Activated CD4-positive, alpha-beta T cell treated with anti-CD3 and anti-CD28 coated beads, Interleukin-2, amount 50 U/mL, for 24 hours (primary cell): ENCODE measurements around the gene UHRF2.
"Not testable (repeated sequence)": the region's sequence is repeated elsewhere in the genome, so short reads cannot be mapped to it uniquely, and the experiment has no call there.

Source experiments
- DNase-seq, 2 donors: peaks; one replicate each; pipeline ENCODE4 v3.0.0-alpha.2; 2020; ENCODE audit warnings: low read depth in 1 of 2, low spot score in 1 of 2

Gene UHRF2, protein sequence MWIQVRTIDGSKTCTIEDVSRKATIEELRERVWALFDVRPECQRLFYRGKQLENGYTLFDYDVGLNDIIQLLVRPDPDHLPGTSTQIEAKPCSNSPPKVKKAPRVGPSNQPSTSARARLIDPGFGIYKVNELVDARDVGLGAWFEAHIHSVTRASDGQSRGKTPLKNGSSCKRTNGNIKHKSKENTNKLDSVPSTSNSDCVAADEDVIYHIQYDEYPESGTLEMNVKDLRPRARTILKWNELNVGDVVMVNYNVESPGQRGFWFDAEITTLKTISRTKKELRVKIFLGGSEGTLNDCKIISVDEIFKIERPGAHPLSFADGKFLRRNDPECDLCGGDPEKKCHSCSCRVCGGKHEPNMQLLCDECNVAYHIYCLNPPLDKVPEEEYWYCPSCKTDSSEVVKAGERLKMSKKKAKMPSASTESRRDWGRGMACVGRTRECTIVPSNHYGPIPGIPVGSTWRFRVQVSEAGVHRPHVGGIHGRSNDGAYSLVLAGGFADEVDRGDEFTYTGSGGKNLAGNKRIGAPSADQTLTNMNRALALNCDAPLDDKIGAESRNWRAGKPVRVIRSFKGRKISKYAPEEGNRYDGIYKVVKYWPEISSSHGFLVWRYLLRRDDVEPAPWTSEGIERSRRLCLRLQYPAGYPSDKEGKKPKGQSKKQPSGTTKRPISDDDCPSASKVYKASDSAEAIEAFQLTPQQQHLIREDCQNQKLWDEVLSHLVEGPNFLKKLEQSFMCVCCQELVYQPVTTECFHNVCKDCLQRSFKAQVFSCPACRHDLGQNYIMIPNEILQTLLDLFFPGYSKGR

DNA sequence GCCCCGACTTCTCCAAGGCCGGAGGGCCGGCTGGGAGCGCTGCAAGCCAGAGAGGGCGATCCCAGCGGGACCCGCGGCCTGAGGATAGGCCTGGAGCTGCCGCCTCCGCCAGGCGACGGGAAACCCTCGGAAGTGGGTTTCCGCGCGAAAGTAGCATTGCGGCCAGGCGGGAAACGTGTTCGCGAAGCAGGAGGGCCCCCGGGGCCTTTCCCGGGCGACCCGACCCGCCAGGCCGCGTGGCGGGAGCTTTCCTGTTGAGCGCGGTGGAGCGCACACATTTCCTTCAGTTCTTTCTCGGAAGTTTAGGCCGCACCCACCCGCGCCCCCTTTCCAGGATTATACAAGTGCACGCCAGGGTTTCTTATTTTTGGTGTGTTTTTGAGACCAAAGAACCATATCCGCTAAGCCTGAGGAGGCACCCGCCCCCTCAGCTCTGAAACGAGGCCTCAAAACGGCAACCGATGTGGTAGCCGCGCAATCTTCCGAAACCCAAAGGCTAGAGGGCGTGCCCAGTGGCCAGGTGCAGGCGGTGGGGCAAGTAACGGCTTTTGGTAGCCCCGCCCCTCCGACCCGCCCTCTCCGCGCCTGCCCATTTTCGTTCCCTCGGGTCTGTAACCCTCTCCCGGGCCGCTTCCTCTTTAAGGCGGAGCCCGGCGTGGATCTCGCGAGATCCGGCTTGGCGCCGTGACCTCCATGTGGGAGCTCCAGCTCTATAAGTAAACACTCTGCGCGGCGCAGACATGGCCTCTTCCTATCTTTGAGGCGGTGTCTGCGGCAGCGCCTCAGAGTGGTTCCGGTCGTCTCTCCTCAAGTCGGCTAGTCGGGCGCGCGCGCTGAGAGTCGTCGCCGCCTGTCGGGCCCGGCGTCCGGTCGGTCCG is at the start of gene UHRF2:
Gene UHRF2, plus strand, starts transcription at position 713 of the 878 bp plus-strand sequence. CDS start 292 bp downstream, outside the sequence.
- DNase-seq = peak; percentile 99

DNA sequence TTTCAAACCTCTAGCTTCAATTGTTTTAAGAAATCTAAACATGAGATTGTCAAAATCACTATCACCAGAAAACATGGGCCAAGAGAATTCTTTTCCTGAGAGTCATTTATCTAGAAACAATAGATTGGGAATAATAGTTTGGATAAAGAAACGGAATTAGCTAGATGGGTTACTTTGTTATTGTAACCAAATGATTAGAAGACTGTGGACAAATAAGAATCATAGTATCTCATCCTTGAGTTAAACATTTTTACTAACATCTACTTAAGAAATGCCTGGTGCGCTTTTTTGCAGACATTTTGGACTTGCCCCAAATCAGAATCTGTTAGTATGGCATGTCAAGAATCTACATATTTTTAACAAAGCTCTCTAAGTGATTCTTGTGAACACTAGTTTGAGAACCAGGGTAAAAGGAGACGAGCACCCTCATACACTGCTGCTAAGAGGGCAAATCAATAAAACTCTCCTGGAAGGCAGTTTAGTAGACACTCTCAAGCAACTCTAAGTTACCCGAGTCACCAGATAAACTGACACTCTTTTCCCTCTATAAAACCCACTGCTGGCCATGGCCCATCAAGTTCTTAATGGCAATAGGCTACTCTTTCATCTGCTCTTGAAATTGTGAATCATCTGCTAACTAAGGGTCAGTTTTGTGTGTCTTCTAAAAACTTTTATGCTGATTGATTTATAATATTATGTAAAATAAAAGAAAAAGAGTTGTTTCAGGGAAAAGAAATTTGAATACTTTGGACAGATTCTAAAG is 45.7 kb upstream of the UHRF2 start:
- no peak for DNase-seq

DNA sequence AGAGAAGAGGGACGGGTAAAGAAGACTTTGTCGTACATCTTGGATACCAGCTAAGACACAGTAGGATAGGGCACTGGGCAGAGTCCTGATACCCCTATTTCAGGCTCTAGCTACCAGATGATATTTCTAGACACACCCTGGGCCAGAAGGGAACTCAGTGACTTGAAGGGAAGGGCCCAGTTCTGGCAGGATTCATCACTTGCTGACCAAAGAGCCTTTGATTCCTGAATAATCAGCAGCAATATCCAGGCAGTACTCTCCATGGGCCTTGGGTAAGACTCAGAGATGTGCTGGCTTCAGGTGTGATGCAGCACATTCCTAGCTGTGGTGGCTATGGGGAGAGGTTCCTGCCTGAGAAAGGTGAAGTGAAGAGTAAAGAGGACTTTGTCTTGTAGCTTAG is 44.2 kb upstream of the UHRF2 start:
- DNase-seq = no peak

DNA sequence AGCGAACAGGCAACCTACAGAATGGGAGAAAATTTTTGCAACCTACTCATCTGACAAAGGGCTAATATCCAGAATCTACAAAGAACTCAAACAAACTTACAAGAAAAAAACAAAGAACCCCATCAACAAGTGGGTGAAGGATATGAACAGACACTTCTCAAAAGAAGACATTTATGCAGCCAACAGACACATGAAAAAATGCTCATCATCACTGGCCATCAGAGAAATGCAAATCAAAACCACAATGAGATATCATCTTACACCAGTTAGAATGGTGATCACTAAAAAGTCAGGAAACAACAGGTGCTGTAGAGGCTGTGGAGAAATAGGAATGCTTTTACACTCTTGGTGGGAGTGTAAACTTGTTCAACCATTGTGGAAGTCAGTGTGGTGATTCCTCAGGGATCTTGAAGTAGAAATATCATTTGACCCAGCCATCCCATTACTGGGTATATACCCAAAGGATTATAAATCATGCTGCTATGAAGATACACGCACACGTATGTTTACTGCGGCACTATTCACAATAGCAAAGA is 31.5 kb upstream of the UHRF2 start:
- not testable (repeated sequence) for DNase-seq

DNA sequence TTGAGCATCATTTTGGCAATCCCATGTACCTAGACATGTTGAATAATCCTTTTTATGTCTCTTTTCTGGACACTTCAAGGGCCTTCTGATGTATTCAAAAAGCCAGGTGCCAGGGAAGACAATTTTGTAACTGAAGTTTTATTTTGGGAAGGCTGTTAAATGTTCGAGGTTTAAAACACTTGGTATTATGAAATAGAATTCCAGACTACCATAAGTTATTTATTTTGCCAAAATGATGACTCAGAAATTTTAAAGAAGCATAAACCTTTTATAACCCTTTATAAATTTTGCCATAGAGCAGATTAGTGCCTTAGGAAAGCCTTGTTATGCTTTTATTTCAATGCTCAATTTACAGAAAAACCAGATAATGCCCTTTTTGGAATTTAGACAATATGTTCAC is 30.3 kb upstream of the UHRF2 start:
- DNase-seq = no peak

DNA sequence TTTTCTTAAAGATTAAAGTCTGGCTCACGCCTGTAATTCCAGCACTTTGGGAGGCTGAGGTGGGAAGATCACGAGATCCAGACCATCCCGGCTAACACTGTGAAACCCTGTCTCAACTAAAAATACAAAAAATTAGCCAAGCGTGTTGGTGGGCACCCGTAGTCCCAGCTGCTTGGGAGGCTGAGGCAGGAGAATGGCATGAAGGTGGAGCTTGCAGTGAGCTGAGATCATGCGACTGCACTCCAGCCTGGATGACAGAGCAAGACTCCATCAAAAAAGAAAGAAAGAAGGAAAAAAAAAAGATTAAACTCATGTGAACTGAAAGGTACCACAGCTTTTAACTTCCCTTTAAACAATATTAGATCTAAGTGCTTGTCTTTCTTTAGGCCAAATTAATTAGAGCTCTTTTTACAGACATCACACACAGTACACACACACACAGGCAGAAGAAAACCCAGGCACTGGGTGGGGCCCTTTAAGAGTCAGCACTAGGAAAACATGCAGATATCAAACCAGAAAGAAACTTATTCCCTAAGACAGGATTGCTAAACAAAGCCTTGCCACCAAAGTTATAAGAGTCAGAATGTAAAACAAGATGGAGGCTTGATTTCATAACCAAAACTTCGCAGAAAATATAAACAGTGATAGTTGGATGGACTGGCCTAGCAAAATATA is 29.3 kb upstream of the UHRF2 start:
- DNase-seq = no peak

DNA sequence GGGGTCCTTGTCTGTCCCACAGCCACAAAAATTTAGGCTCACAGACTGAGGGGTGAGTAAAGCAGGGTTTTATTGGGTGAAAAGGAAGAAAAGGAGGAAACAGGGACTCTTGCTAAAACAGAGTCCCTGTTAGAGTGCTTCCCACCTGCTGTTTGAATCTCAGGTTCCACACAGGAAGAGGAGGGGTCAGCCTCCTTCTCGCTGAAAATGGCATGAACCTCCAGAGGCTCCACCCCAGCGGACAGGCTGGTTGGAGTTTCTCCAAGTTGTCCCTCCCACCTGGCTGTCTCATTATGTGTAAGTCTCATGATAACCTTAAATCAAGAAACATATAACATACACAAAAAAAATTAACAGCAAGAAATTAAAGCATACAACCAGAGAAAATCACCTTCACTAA is 28.3 kb upstream of the UHRF2 start:
- no peak for DNase-seq

DNA sequence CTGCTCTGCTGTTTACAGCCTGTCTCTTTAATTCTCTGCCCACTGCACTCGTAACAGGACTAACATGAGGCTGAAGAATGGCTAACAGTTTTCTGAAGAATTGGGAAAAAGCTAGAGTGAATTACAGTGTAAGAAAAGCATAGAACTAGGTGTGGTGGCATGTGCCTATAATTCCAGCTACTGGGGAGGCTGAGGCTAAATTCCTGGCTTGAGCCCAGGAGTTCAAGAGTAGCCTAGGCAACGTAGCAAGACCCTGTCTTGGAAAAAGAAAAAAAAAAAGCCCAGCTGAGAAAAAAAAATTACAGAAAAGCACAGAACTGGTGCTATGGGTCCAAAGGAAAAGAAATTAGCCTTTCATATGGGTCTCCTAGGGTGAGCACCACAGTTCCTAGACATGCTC is 13.9 kb upstream of the UHRF2 start:
- no peak for DNase-seq

DNA sequence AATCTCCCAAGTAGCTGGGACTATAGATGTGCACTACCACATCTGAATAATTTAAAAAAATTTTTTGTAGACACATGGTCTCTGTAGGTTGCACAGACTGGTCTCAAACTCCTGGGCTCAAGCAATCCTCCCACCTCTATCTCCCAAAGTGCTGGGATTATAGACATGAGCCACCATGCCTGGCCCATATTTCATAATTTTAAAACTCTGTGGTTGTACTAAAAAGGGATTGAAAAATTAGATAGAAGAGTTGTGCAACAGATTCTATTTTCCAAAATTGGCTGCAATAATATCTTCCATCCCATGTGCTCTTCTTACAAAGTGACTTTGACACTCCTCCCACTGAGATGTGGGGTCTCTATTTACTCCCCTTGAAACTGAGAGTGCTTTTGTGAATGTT is 7.6 kb upstream of the UHRF2 start:
- DNase-seq = no peak

DNA sequence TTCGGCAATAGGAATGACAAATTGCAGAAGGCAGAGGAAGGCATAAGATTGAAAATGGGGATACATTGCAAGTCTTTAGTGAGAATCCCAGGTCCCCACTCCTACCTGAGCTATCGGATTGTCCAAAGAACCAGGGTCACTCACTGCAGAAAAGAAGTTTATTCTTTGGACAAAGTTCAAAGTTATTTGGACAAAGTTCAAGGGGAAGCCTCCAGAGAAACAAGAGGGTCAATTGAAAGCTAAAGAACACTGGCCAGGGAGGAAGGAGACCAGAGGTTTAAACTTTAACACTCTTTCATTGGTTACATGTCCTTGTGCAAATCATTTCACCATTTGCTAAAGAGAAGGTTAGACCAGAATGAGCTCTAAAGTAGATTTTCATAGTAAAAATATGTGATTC is 5.2 kb upstream of the UHRF2 start:
- no peak for DNase-seq

DNA sequence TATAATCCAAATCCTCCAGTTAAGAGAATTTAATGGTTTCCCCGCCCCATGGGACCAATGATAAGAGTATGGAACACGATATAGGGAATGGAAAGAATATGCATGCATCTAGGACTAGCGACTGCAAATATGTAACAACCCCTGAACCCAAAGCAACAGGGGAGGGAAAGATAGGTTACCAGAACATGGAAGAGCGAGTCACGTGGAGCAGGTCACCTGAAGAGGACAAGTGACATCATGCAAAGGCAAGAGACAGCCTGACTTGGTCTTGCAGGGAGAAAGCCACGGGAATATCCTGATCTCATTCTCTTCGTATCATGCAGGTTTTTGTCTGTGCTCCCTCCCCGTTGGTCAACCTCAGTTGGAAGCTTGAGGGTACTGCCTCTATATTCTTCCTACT is 4.7 kb upstream of the UHRF2 start:
- no peak for DNase-seq

DNA sequence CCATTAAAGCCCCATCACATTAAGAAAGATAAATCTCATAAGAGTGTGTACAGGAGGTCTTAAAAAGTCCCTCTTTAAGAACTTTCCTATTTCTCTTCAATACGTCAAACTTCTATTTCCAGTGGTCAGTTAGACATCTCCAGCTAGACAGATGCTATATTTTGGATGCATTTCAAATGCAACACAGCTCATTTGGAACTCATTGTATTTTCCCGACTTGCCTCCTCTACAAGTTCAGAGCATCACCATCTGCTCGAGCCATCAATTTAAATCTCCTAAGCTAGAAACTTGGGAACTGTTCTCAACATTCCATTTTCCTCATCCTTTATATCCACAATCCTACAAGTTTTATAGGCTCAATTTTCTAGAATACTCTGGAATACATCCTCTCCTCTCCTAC is 3.2 kb upstream of the UHRF2 start:
- DNase-seq = no peak

DNA sequence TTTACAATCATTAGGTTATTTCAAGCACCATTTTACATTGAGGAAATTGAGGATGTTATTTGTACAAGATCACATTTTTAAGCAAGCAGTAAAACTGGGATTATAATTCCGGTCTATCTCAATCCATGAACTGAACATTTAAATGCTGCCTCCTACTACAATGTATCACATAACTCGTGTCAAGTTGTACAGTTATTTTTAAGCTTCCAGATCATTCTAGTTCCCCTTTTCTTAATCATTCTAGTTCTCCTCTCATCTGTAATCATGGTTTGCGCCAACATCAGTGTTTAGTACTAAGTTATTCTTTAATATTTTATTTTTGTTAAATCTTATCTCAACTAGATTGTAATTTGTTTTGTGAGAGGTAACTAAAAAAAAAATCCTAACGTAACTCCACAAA is 2.4 kb upstream of the UHRF2 start:
- DNase-seq = no peak

DNA sequence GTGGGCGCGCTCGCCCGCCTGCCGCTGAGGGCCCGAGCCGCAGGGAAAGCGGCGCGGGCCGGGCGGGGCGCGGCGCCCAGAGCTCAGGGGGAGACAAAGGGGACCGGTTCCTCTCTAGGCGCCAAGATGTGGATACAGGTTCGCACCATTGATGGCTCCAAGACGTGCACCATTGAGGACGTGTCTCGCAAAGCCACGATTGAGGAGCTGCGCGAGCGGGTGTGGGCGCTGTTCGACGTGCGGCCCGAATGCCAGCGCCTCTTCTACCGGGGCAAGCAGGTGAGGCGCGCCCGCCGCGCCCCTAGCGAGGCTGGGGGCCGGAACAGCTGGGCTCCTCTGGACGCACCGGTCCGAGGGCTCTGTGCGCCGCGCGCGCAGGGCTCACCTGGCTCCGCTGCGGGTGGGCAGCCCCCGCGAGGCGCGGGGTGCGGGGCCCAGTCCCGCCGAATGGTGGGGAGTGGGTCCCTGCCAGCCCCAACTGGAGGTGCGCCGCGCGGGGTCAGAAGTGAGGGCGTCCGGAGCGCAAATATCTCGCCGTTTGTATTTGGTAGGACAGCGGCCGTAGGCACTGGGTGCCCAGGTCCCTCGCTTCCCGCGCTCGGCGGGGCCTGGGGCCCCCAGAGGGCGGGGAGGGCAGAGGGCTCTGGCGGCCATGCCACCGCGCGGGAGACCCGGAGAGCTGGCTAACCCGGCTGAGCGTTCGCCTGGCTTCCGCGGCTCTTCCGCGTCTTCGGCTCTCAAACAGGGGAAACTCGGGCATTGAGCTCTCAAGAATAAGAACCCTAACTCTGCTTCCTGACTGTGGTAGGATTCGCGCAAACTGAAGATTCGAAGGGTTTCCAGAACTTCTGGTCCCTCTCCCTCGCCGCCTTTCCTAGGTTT is 607 bp downstream of the UHRF2 start:
- DNase-seq = peak; percentile 4 to 21

DNA sequence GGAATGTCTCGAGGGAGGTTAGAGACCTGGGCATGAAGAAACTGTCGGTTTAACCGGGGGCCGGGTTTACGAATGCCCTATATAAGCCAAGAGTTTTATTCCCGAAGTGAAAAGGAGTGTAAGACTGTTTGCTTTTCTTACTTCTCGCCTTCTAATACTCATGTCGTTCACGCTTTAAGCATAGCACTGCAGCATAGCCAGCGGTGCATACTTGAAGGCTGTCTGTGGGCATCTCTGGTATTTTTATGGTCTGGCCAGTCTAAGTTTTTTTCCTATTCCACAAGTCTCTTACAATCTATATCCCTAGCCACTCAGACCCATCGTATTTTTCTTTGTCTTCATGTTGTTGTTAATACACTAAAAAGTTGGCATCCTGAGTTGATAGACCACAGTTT is 1.2 kb downstream of the UHRF2 start:
- DNase-seq = no peak

DNA sequence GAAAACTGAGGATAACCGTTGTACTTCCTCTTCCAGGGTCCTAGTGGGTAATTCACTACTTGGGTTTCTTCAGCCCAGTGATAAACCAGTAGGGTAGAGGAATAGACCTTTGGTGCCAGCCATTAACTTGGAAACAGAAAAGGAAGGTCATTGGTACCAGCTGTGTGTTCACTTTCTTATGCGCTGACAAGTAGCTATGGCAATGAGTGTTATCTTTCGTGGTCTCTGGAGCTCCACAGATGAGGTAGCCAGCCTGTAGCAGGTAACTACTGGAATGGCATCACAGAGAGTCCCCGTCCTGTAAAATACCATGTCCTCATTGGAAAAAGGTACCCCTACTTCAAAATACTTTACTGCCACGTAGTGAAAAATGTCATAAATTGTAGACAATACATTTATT is 2.3 kb downstream of the UHRF2 start:
- no peak for DNase-seq

DNA sequence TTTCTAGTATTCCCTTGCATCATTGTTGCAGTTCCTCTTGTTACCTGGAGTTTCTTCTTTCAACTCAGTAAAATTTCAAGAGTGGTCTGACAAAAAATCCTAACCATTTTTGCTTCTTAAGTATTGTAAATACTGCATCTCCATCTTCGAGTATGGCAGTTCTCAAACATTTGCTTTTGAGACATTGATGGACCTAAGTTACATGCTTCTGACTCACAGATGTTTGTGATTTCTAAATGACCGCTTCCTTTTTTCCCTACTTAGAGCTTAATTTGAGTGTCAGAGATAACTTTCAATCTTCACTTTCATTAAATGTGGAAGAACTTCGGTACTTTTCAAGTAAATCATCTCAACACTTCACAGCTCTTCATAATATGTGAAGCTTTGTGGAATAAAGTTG is 4.2 kb downstream of the UHRF2 start:
- DNase-seq = no peak

DNA sequence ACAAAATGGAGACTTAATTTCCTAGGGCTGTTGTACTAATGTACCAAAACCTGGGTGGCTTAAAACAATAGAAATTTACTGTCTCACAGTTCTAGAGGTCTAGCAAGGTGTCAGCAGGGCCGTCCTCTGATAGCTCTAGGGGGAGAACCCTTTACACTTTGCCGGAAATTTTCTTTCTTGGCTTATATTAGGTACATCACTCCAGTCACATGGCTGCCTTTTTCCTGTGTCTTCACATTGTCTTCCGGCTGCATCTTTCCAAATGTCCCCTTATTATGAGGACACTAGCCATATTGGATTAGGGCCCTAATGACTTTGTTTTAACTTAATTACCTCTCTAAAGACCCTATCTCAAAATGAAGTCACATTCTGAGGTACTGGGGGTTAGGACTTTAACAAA is 5.8 kb downstream of the UHRF2 start:
- DNase-seq = no peak

DNA sequence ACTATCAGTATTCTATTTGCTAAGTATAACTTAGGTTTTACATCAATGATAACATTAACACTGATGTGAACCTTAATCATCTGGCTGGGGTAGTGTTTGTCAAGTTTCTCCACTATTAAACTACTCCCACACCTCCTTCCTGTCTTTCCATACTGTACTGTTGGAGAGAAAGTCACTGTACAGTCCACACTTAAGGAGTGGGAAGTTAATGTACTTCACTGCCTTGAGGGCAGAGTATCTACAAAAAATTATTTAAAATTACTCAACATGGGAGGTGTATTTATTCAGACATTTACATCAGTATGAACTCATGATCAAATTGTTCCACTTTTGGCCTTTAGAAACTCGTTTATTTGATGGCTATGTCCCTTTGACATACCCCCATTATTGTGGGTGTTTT is 11.9 kb downstream of the UHRF2 start:
- DNase-seq = no peak
